Choroid plexus epithelial cell (primary cell): ENCODE measurements around the gene TMEM51.

Experiments
- DNase-seq: peaks from one replicate; pipeline ENCODE4 v3.0.0-alpha.2; 2010; ENCODE audit warnings: low read depth
- H3K4me3 ChIP-seq: 2 replicates; pipeline ENCODE4 v1.5.1; 2011; ENCODE audit warnings: low read depth, mild to moderate bottlenecking, control low read depth, low read length, moderate library complexity
- TF ChIP-seq, protein P1 (sequence below): conservative IDR thresholded peaks from 2 replicates; pipeline ENCODE4 v1.5.1; 2011; ENCODE audit warnings: low read depth, mild to moderate bottlenecking, control low read depth, inconsistent platforms, low read length, moderate library complexity

The TMEM51 gene

GRCh38 chr1:15243275-15244043 is 89.9 kb downstream of the TMEM51 start:
- no peak for DNase-seq
- H3K4me3 ChIP-seq: no peak overlapping the region
- TF ChIP-seq, protein P1, sequence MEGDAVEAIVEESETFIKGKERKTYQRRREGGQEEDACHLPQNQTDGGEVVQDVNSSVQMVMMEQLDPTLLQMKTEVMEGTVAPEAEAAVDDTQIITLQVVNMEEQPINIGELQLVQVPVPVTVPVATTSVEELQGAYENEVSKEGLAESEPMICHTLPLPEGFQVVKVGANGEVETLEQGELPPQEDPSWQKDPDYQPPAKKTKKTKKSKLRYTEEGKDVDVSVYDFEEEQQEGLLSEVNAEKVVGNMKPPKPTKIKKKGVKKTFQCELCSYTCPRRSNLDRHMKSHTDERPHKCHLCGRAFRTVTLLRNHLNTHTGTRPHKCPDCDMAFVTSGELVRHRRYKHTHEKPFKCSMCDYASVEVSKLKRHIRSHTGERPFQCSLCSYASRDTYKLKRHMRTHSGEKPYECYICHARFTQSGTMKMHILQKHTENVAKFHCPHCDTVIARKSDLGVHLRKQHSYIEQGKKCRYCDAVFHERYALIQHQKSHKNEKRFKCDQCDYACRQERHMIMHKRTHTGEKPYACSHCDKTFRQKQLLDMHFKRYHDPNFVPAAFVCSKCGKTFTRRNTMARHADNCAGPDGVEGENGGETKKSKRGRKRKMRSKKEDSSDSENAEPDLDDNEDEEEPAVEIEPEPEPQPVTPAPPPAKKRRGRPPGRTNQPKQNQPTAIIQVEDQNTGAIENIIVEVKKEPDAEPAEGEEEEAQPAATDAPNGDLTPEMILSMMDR: no peak

- TF ChIP-seq, protein P1: no peak
- H3K4me3 ChIP-seq: no peak overlapping the region
- DNase-seq: no peak
Measured at GRCh38 chr1:15244813-15245212, 91.3 kb downstream of the TMEM51 start.

GRCh38 chr1:15245593-15246360 is 92.2 kb downstream of the TMEM51 start:
- DNase-seq: peak; percentile 41
- TF ChIP-seq, protein P1: no peak
- H3K4me3 ChIP-seq: no peak overlapping the region

- peak; percentile 69 for DNase-seq
- peak within 1 kb of the TSS; percentile 54 for H3K4me3 ChIP-seq
- TF ChIP-seq, protein P1: no peak
Measured at GRCh38 chr1:15246960-15247614, 93.5 kb downstream of the TMEM51 start, which contains the start of gene FHAD1. FHAD1 (plus strand) TSS chr1:15247223; CDS start chr1:15251785, 4,562 bp downstream.

DNA sequence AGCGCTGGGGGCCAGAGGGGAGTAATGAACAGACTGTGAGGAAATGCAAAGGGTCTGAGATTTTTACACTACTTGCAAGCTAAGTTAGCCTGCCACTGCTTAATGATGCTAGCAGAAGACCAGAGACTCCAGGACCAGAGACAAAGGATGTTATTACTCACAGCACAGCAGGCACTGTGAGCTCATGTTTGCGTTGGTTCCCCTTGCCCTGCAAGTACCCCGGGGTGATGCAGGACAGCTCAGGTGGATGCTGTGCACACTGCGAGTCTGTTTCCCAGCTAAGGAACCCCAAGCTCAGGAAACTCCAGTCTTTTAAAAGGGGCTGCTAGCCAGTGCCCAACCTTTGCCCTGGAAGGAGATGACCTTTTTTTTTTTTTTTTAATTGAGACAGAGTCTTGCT is 94.7 kb downstream of the TMEM51 start:
- DNase-seq: no peak
- TF ChIP-seq, protein P1: no peak
- H3K4me3 ChIP-seq: no peak overlapping the region

GRCh38 chr1:15249081-15249480 is 95.5 kb downstream of the TMEM51 start:
- H3K4me3 ChIP-seq: no peak overlapping the region
- no peak for DNase-seq
- TF ChIP-seq, protein P1: no peak
